Smooth muscle cell (in vitro differentiated cells): ENCODE measurements around the gene ATG2B. TPM values are rescaled to one million over a fixed set of nuclear protein-coding genes. Genes with fewer than 3 reads are reported as not detected.

ENCODE experiments used
- DNase-seq: peaks from one replicate; lab custom pipeline; 2025; ENCODE audit not compliant: unreplicated experiment; lab: John Stamatoyannopoulos, UW
- H2AFZ ChIP-seq: fragments of 200-600 bp; sonication (generic); 2 replicates; pipeline ENCODE4 v1.6.0; 2016; ENCODE audit warnings: antibody characterized with exemption, low read depth, mild to moderate bottlenecking
- H3F3A ChIP-seq: fragments of 200-600 bp; sonication (generic); 2 replicates; pipeline ENCODE4 v1.6.0; 2017; ENCODE audit warnings: antibody characterized with exemption, low read depth
- H3K27ac ChIP-seq: fragments of 200-600 bp; sonication (generic); 2 replicates; pipeline ENCODE4 v1.5.1; 2016; ENCODE audit warnings: low read depth, mild to moderate bottlenecking
- H3K27me3 ChIP-seq: fragments of 200-600 bp; sonication (generic); 2 replicates; pipeline ENCODE4 v1.6.1; 2016; ENCODE audit warnings: low read depth, mild to moderate bottlenecking
- H3K36me3 ChIP-seq: fragments of 200-600 bp; sonication (generic); 2 replicates; pipeline ENCODE4 v1.5.1; 2016; ENCODE audit warnings: low read depth
- H3K4me1 ChIP-seq: fragments of 200-600 bp; sonication (generic); 2 replicates; pipeline ENCODE4 v1.5.1; 2016; ENCODE audit warnings: low read depth
- H3K4me2 ChIP-seq: fragments of 200-600 bp; sonication (generic); 2 replicates; pipeline ENCODE4 v1.6.0; 2016; ENCODE audit warnings: mild to moderate bottlenecking
- H3K4me3 ChIP-seq: fragments of 200-600 bp; sonication (generic); 2 replicates; pipeline ENCODE4 v1.5.1; 2016; ENCODE audit warnings: mild to moderate bottlenecking
- H3K79me2 ChIP-seq: fragments of 200-600 bp; sonication (generic); 2 replicates; pipeline ENCODE4 v1.6.0; 2016; ENCODE audit warnings: low read depth, mild to moderate bottlenecking
- H3K9ac ChIP-seq: fragments of 200-600 bp; sonication (generic); 2 replicates; pipeline ENCODE4 v1.6.0; 2016; ENCODE audit warnings: low read depth
- H3K9me3 ChIP-seq: fragments of 200-600 bp; sonication (generic); replicated peaks from 2 replicates; pipeline ENCODE4 v1.5.1; 2016; ENCODE audit warnings: low read depth
- H4K20me1 ChIP-seq: fragments of 200-600 bp; sonication (generic); 2 replicates; pipeline ENCODE4 v1.6.0; 2016; ENCODE audit warnings: low read depth
- WGBS: methylation state at CpG from one replicate; pipeline ENCODE4 v1.1.7; 2016; ENCODE audit warnings: low lambda C conversion rate; 5-methylcytosine and 5-hydroxymethylcytosine counted together
- polyA plus RNA-seq: library from polyadenylated mRNA; unstranded; fragments of >200 nt; fragmentation: Nextera tagmentation; extraction: Ambion mirVana; gene quantifications from 2 replicates; pipeline ENCODE4 v1.2.1, GENCODE V29; 2016
- total RNA-seq: library from RNA; depleted of rRNA; stranded (reverse); fragments of >200 nt; gene quantifications from 2 replicates; pipeline ENCODE4 v1.2.3, GENCODE V29; 2014
- TF ChIP-seq, protein P1 (sequence below): fragments of 200-600 bp; sonication (generic); IDR thresholded peaks from 2 replicates; pipeline ENCODE4 v1.5.1; 2017; ENCODE audit warnings: borderline replicate concordance, mild to moderate bottlenecking, antibody characterized with exemption; ENCODE audit not compliant: insufficient read depth, poor library complexity, severe bottlenecking

Gene ATG2B
- total and polyA plus RNA-seq, 2 experiments from 2014 or later = 1.9 to 21.5 TPM

DNA sequence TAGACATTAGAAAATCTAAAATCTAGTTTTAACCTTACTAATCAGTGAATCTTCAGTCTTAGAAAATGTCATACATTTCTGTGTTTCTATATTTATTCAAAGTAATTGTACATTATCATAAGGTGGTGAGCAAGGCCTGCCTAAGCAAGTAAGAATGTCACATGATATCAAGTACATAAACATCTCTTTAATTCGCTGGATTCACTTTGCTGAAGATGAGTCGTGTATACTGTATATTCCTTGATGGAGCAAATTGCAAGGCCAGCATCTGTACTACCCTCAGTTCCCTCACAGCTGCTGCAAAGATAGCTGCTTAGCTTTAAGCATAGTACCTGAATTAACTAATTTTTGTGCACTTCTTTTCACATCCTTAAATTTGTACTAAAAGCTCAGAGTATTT, 20.3 kb upstream of the ATG2B start:
- Histone ChIP-seq H3K79me2 (peaks cover 2% of the 10 kb centered on the region), H3K9ac (no peak overlapping the region), H3K27ac (no peak overlapping the region), H3K4me3 (no peak overlapping the region), H3K4me1 (no peaks in the 10 kb centered on the region), H3K9me3 (no peaks in the 10 kb centered on the region), H4K20me1 (peaks cover 26% of the 10 kb centered on the region), H2AFZ (no peak overlapping the region), H3K27me3 (no peaks in the 10 kb centered on the region), H3F3A (no peaks in the 10 kb centered on the region), H3K4me2 (no peak overlapping the region), H3K36me3 (peaks cover 22% of the 10 kb centered on the region)
- TF ChIP-seq, protein P1, sequence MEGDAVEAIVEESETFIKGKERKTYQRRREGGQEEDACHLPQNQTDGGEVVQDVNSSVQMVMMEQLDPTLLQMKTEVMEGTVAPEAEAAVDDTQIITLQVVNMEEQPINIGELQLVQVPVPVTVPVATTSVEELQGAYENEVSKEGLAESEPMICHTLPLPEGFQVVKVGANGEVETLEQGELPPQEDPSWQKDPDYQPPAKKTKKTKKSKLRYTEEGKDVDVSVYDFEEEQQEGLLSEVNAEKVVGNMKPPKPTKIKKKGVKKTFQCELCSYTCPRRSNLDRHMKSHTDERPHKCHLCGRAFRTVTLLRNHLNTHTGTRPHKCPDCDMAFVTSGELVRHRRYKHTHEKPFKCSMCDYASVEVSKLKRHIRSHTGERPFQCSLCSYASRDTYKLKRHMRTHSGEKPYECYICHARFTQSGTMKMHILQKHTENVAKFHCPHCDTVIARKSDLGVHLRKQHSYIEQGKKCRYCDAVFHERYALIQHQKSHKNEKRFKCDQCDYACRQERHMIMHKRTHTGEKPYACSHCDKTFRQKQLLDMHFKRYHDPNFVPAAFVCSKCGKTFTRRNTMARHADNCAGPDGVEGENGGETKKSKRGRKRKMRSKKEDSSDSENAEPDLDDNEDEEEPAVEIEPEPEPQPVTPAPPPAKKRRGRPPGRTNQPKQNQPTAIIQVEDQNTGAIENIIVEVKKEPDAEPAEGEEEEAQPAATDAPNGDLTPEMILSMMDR = no peak
- WGBS = 92% methylated on average over 2 of the region's 2 CpGs
- no peak for DNase-seq

DNA sequence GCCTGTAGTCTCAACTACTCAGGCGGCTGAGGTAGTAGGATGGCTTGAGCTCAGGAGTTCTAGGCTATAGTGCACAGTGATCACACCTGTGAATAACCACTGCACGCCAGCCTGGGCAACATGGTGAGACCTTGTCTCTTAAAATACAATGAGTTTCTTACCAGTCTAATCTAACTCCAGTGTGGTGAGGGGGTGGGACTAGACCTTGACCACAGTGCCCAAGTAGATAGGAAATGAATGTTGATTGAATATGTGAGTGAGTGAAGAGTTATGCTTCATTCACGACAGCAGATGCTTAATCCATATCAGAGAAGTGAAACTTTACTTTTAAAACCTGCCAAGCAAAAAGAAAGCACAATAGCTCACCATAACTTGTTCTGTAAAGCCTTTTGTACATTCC, 17.6 kb upstream of the ATG2B start:
- no peaks in the 10 kb centered on the region for H3K4me1 ChIP-seq
- DNase-seq = no peak
- no peak overlapping the region for H2AFZ ChIP-seq
- H4K20me1 ChIP-seq = peaks cover 52% of the 10 kb centered on the region
- no peak overlapping the region for H3K27ac ChIP-seq
- H3K4me2 ChIP-seq = no peak overlapping the region
- H3K36me3 ChIP-seq = peaks cover 18% of the 10 kb centered on the region
- no peak overlapping the region for H3K4me3 ChIP-seq
- 97% methylated on average over 3 of the region's 3 CpGs for WGBS
- peaks cover 22% of the 10 kb centered on the region for H3K79me2 ChIP-seq
- no peaks in the 10 kb centered on the region for H3K9me3 ChIP-seq
- TF ChIP-seq, protein P1 = no peak
- no peaks in the 10 kb centered on the region for H3K27me3 ChIP-seq
- H3K9ac ChIP-seq = no peak overlapping the region
- H3F3A ChIP-seq = no peaks in the 10 kb centered on the region

DNA sequence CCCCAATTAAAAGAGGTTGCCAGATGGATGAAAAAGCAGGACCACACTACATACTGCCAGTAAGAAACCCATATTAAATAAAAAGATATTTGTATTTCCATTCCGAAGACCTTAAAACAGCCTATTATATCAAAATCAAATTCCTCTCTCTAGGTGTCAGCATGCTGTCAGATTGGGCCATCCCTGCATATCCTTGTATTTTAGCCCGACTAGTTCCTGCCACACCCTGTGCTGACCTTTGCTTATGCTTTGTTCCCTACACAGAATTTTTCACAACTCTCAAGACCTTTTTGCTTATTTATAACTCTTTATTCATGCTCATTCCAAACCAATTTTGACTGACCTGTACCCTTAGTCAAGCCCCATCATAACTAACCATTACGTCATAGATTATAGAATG, 13.0 kb upstream of the ATG2B start:
- H3K9me3 ChIP-seq = no peaks in the 10 kb centered on the region
- peaks cover 89% of the 10 kb centered on the region for H4K20me1 ChIP-seq
- H3K27ac ChIP-seq = no peak overlapping the region
- H3K9ac ChIP-seq = no peak overlapping the region
- H3K27me3 ChIP-seq = no peaks in the 10 kb centered on the region
- 94% methylated on average over 3 of the region's 3 CpGs for WGBS
- no peak overlapping the region for H3K4me2 ChIP-seq
- H3F3A ChIP-seq = no peaks in the 10 kb centered on the region
- H3K4me1 ChIP-seq = no peaks in the 10 kb centered on the region
- no peak for DNase-seq
- peaks cover 50% of the 10 kb centered on the region for H3K79me2 ChIP-seq
- no peaks in the 10 kb centered on the region for H3K36me3 ChIP-seq
- TF ChIP-seq, protein P1 = no peak
- no peak overlapping the region for H2AFZ ChIP-seq
- H3K4me3 ChIP-seq = no peak overlapping the region

DNA sequence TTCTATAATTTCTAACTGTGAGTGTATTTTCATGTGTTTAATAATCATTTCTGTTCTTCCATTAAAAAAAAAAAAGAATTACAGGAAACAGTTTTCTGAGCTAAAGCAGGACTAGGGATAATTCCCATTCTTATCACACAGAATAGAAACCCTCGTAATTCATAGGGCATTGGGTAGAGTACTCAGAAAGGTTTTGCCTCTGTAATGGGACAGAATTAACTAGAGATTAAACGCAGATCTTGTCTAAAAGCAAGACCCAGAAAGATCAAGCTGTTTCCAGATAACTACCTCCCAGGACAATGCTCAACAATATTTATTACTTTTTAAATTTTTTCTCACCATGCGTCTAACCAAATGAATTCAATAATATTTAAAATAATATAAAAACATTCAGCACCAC, 10.4 kb upstream of the ATG2B start:
- H3F3A ChIP-seq = no peaks in the 10 kb centered on the region
- no peaks in the 10 kb centered on the region for H3K9me3 ChIP-seq
- TF ChIP-seq, protein P1 = no peak
- DNase-seq = no peak
- no peak overlapping the region for H3K9ac ChIP-seq
- no peaks in the 10 kb centered on the region for H3K36me3 ChIP-seq
- H2AFZ ChIP-seq = no peak overlapping the region
- no peak overlapping the region for H3K4me2 ChIP-seq
- H3K4me1 ChIP-seq = no peaks in the 10 kb centered on the region
- peaks cover 89% of the 10 kb centered on the region for H4K20me1 ChIP-seq
- H3K4me3 ChIP-seq = no peak overlapping the region
- peaks cover 71% of the 10 kb centered on the region for H3K79me2 ChIP-seq
- WGBS = 83% methylated on average over 3 of the region's 3 CpGs
- H3K27me3 ChIP-seq = no peaks in the 10 kb centered on the region
- no peak overlapping the region for H3K27ac ChIP-seq
